Measurements from ENCODE around the gene CAMTA1. TPM values are rescaled to one million over a fixed set of nuclear protein-coding genes. Genes with fewer than 3 reads are reported as not detected.

Gene CAMTA1
- total and polyA plus RNA-seq, 9 of the 15 experiments (the other 6 are each of a cell fraction or from before 2014, with no cell fraction given) = 43.9 to 161 (median 65.9) TPM

DNA sequence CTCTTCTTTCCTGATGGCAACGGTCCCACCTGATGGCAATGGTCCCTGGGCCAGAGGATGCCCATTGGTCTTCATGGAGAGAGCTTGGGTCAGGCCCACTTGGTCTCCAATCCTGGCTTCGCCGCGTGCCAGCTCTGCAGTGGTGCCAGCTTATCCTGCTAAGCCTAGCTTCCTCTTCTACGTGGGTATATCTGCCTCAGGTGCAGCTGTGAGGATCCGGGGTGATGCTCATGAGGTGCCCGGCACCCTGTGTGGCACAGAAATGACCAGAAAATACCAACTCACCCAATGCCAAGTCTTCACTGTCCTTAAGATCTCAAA, 437.4 kb downstream of the CAMTA1 start:
- in situ Hi-C loops (cut with MboI) (loop anchor here (10.0 to 25.0 kb wide), 4 partner anchors 422 to 960 kb away; partner anchors contain the start of genes GPR153 and PLEKHG5), intact Hi-C loops (cut with micrococcal nuclease) (loop anchor here (5.0 kb wide), 1 partner anchor 425 kb away; no protein-coding TSS in a partner anchor)
- no peak overlapping the region for H2AFZ ChIP-seq (ENCODE audit: low read depth, low read length)
- no TSS peak for BruUV-seq (replicated peaks)
- no peaks in the 10 kb centered on the region for H3K9me1 ChIP-seq (ENCODE audit: control insufficient read depth, insufficient read depth, low read length)
- H3K27ac ChIP-seq (ENCODE audit: extremely low read depth, low read depth, low read length) = no peak overlapping the region
- H3K9ac ChIP-seq (ENCODE audit: insufficient read depth in 1 of 2, low read depth in 2 of 2, low read length in 2 of 2) = 0 out of 4 replicates have a peak overlapping the region, but pooled peaks of 1 of the 2 experiments have one; percentile 26
- no peaks in the 10 kb centered on the region for H3K9me3 ChIP-seq (replicated peaks; ENCODE audit: control insufficient read depth, insufficient read depth, low read depth, low read length)
- H3K36me3 ChIP-seq (ENCODE audit: control insufficient read depth, insufficient read depth, low read length) = no peaks in the 10 kb centered on the region
- peaks cover 5% of the 10 kb centered on the region for H4K20me1 ChIP-seq (replicated peaks; ENCODE audit: control insufficient read depth, insufficient read depth, low read length)
- H3K4me3 ChIP-seq = no peak overlapping the region
- 0% methylated on average over 7 of the region's 7 CpGs for WGBS (ENCODE audit: insufficient coverage, low coverage, missing lambda C conversion rate)
- H3K27me3 ChIP-seq (ENCODE audit: control insufficient read depth in 2 of 2, insufficient read depth in 2 of 2, low read length in 2 of 2) = peaks cover 8 to 51% of the 10 kb centered on the region in 2 experiments; a peak in 4 of 5 replicates
- FAIRE-seq = no peak
- no peak for ATAC-seq
- H3K4me2 ChIP-seq (ENCODE audit: insufficient read depth, low read length) = no peak overlapping the region
- no peaks in the 10 kb centered on the region for H3K4me1 ChIP-seq (replicated peaks in 1 of 2; ENCODE audit: control insufficient read depth in 2 of 2, insufficient read depth in 2 of 2, low read length in 2 of 2)
- DNase-seq (ENCODE audit: extremely low read depth in 1 of 4, low spot score in 3 of 4) = no peak
- CTCF ChIA-PET (ENCODE audit: low intra/inter-chr PET ratio) = no interaction called here
- POLR2A ChIA-PET = no interaction called here
- TF ChIP-seq, protein P1, sequence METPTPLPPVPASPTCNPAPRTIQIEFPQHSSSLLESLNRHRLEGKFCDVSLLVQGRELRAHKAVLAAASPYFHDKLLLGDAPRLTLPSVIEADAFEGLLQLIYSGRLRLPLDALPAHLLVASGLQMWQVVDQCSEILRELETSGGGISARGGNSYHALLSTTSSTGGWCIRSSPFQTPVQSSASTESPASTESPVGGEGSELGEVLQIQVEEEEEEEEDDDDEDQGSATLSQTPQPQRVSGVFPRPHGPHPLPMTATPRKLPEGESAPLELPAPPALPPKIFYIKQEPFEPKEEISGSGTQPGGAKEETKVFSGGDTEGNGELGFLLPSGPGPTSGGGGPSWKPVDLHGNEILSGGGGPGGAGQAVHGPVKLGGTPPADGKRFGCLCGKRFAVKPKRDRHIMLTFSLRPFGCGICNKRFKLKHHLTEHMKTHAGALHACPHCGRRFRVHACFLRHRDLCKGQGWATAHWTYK (CRISPR knock-in tag; IDR thresholded peaks at IDR 0.05) = no peak
- TF ChIP-seq KLF16 (IDR thresholded peaks at IDR 0.05) (no peak), ZNF589 (CRISPR knock-in tag; IDR thresholded peaks at IDR 0.05; ENCODE audit: low read depth) (no peak), RBM14 (IDR thresholded peaks at IDR 0.05; ENCODE audit: borderline replicate concordance, insufficient read depth, low read depth, low read length) (no peak), TRIM24 (IDR thresholded peaks at IDR 0.05) (no peak)
- no peaks in the 10 kb centered on the region for H3K79me2 ChIP-seq (ENCODE audit: control insufficient read depth, insufficient read depth, low read length)
